GM19099 (cell line): Measurements from ENCODE around the gene TJAP1.
A peak's percentile ranks its signal among the peaks of the same experiment; 100 is the strongest.

Experiments
- POLR2A ChIP-seq: IDR thresholded peaks from 3 replicates; pipeline ENCODE4 v1.6.1; 2011; ENCODE audit warnings: low read depth; ENCODE audit not compliant: insufficient read length; ENCODE audit errors: extremely low read depth

The TJAP1 gene, protein sequence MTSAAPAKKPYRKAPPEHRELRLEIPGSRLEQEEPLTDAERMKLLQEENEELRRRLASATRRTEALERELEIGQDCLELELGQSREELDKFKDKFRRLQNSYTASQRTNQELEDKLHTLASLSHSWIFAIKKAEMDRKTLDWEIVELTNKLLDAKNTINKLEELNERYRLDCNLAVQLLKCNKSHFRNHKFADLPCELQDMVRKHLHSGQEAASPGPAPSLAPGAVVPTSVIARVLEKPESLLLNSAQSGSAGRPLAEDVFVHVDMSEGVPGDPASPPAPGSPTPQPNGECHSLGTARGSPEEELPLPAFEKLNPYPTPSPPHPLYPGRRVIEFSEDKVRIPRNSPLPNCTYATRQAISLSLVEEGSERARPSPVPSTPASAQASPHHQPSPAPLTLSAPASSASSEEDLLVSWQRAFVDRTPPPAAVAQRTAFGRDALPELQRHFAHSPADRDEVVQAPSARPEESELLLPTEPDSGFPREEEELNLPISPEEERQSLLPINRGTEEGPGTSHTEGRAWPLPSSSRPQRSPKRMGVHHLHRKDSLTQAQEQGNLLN

DNA sequence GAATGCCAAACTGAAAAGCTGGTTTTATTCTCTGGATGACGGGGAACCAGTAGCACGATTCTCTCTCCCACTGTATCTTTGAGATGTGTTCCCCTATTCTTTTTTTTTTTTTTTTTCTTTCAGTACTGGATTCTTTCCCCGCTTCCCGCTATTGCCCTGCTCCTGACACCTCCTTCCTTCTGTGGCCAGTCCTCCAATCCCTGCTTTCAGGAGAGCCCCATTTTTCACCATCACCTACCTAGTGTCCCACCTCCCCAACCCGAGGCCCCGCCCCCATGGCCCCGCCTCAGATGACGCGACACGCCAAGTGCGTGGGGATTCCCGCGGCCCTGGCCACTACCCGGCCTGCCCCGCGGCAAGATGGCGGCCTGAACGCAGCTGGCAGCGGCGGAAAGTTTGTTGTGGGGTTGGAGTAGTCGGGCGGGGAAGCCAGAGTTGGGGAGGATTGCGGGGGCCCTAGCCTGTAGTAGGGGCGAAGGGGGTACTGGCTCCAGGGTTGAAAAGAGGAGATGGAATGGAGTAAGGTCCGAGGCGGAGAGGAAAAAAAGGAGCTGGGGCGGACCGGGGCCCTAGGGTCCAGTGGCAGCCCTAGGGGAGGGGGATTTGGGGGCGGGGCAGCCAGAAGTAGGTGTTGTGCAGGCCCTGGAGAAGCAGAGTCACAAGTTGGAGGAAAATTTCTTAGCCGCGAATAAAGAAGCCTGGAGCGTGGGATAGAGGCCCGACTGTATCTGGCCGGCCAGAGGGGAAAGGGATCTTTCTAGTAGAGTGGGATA is at the start of gene TJAP1:
TSS of gene TJAP1 (plus strand) at position 336 of the 773 bp plus-strand sequence. CDS start 21,432 bp downstream, outside the sequence.
- peak; percentile 92 for TF ChIP-seq POLR2A

DNA sequence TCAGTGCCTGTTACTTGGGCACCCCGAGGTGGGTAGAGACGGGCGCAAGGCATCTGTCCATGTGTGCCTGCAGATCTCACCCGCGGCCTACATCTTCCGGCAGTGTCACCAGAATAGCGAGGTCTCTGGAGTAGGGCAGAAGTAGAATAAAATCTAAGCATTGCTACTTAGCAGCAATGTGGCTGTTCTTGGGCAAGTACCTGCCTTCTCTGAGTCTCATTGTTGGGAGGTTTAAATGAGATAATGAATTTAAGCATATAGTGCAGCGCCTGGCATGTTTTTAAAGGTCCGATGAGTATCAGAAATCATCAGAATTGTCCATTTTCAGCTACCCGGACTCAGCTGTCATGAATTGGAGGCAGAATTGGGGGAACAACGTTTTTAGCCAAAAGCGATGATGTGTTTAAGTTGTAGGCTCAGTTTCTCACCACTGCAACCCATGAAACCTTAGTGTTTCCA is 49.2 kb upstream of the TJAP1 start:
- no peak for TF ChIP-seq POLR2A

DNA sequence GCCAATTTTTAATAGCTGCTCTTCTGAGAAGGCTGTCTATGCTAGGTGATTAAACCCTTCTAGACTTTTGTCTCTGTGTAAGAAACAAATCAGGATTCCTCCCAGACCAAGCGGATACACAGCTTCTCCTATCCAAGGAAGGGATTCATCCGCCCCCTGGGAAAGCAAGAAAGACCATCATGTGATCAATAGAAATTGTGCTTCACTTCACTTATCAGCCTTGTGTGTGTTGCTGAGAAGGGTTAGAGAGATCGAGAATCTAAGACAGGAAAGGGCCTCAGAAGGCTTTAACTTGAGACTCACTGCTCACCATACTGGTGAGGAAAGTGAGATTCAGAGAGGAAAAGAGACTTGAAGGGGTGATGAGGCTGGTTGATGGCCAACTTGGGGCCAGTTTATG is 48.5 kb upstream of the TJAP1 start:
- TF ChIP-seq POLR2A, result no peak

DNA sequence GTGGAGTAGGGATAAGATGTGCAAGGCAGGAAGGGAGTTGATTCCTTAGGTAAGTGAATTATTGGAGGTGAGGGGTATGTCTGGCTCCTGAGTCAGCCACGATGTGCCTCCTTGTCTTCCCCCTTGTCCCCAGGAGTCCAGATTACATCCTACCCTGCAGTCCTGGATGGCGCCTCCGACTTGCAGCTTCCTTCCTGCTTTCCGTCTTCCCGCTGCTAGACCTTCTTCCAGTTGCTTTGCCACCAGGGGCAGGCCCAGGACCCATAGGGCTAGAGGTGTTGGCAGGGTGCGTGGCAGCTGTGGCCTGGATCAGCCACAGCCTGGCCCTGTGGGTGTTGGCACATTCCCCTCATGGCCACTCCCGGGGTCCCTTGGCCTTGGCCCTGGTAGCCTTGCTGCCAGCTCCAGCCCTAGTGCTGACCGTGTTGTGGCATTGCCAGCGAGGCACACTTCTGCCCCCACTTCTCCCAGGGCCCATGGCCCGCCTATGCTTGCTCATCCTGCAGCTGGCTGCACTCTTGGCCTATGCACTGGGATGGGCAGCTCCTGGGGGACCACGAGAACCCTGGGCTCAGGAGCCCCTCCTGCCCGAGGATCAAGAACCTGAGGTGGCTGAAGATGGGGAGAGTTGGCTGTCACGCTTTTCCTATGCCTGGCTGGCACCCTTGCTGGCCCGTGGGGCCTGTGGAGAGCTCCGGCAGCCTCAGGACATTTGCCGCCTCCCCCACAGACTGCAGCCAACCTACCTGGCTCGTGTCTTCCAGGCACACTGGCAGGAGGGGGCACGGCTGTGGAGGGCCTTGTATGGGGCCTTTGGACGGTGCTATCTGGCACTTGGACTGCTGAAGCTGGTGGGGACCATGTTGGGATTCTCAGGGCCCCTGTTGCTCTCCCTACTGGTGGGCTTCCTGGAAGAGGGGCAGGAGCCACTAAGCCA is 45.1 kb upstream of the TJAP1 start:
- no peak for TF ChIP-seq POLR2A

DNA sequence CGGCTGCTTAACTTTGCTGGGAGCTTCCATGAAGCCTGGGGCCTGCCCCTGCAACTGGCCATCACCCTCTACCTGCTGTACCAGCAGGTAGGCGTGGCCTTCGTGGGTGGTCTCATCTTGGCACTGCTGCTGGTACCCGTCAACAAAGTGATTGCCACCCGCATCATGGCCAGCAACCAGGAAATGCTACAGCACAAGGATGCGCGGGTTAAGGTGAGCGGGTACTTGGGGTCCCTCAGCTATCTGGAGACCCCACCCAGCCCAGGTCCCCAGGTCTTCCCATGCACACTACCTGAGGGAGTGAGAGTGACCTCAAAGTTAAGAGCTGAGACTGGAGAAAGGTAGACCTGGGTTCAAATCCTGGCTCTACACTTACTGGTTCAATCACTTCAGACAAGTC is 44.2 kb upstream of the TJAP1 start:
- no peak for TF ChIP-seq POLR2A

DNA sequence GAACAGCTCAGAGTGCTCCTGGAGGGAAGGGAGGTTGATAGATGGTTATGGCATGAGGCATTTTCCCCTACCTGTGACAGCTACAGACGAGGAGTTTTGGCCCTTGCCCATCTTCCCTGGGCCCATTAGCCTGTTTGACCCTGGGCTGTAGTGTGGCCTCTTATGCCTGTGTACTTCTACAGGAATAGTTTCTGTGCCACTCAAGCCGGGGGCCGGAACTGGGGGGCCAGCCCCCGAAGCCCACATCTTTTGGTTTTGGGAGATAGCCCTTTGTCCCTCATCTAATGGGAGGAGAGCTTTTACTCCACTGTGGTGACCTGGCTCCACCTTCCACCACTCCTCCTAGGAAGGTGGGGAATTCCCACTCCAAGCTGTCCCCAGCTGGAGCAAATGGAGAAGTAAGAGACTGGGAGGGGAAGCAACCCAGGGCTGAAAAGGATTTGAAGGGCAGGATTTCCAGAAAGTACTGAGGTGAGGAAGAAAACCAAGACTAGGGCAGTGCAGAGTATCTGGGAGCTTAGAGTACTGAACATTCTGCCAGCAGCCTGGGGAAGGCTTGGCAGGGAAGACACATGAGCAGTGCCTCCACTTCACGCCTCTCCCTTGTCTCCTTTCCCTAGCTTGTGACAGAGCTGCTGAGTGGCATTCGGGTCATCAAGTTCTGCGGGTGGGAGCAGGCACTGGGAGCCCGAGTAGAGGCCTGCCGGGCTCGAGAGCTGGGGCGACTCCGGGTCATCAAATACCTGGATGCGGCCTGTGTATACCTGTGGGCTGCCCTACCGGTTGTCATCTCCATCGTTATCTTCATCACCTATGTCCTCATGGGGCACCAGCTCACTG is 43.1 kb upstream of the TJAP1 start:
- TF ChIP-seq POLR2A, result no peak

DNA sequence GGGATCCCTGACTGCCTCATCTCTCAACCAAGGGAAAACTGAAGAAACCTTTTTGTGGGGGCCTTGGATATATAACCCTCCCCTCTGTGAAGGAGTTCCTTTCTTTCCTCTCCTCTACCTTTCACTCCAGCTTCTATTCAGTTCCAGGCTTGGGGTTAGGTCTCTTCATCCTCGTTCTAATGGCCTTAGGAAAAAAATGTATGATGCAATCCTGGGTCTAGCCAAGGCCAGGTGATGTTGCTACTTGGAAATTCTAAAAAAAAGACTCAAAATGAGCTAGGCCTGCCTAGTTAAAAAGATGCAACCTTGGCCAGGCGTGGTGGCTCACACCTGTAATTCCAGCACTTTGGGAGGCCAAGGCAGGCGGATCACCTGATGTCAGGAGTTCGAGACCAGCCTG is 42.4 kb upstream of the TJAP1 start:
- TF ChIP-seq POLR2A, result no peak

DNA sequence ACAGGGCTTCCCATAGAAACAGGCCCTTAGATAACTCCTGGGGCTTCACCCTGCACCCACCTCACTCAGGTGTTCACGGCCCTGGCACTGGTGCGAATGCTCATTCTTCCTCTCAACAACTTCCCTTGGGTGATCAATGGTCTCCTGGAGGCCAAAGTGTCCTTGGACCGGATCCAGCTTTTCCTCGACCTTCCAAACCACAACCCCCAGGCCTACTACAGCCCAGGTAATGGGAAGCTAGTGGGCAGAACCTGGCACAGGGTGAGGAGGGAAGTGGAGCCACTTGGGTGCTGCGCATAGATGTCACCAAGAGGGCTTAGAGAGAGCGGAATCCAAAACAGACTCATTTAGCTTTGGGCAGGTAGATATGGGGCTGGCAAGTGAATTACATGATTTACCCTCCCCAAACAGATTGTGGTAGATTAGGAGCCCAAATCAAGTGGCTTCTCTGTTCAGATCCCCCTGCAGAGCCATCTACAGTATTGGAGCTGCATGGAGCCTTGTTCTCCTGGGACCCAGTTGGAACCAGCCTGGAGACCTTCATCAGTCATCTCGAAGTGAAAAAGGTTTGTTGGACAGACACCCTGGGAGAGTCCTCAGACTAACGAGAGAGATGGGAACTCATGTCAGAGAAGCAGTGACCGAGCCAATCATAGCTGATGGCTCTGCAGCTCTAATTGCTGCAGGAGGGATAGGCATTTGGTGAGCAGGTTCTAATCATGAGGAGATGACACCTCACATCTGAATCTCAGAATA is 41.5 kb upstream of the TJAP1 start:
- no peak for TF ChIP-seq POLR2A

DNA sequence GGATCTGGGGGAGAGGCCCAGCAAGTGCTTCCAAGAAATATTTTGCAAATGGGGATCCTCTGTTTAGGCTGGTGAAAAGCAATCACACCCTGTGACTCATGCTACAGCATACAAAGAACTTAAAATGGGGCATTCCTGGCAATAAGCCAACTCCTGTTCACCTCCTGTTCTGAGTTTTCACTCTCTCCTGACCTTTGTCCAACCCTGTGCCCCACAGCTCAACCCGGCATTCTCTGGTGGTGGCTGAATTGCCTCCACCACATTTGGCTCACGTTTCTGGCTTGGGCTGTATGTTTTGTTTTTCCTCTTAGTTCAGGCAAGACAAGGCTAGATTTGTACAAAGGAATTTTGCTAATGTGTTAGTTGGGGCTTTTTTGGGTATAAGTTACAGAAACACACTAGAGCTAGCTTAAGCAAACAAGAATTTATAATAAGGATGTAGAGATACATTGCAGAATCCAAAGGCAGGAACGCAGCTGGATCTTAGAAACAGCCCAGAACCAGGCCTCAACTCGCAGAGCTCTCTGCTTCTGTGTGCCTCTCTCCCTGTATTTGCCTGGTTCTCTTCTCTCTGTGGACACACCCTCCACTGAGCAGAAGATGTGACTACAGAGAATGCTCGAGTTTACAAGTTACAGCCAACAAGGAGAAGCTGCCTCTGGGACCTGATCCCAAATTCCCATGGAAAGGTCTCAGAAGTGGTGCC is 40.6 kb upstream of the TJAP1 start:
- no peak for TF ChIP-seq POLR2A

DNA sequence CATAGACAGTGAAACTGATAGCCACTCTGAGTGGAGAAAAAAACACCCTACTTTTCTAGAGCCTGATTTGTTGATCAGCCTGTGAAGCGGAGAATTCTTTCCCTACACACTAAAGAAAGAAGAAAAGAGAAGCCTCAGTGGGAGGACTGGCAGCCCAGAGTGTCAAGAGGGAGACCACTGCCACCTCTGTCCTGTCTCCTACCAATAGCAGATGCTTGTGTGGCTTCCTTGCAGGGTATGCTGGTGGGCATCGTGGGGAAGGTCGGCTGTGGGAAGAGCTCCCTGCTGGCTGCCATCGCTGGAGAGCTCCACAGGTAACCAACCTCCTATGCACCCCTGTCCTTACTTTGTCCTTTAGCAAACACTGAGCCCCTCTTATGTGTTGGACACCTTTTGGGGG is 39.7 kb upstream of the TJAP1 start:
- no peak for TF ChIP-seq POLR2A

DNA sequence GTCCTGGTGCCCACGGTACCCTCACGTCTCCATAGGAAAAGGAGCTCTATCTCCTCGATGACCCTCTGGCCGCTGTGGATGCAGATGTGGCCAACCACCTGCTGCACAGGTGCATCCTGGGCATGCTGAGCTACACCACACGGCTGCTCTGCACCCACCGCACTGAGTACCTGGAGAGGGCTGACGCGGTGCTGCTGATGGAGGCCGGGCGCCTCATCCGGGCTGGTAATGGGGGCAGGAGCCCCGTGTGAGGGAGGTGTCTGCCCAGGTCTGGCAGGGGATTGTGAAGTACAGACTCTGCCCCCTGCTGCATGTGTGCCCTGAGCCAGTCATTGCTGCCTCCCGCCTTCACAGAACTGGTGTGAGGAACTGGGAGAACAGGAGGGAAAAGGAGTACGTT is 34.4 kb upstream of the TJAP1 start:
- no peak for TF ChIP-seq POLR2A

DNA sequence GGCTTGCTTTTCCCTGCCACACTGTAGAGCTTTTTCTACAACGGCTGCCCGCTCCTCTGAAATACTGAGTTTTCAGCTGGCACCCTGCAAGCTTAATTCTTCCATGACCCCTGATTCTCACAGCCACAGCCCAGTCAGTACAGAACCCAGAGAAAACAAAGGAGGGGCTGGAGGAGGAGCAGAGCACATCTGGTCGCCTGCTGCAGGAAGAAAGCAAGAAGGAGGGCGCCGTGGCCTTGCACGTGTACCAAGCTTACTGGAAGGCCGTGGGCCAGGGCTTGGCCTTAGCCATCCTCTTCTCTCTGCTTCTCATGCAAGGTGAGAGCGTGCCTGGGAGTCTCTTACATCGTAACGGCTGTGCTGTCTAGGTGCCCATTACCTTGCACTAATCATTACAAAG is 33.3 kb upstream of the TJAP1 start:
- TF ChIP-seq POLR2A, result no peak

DNA sequence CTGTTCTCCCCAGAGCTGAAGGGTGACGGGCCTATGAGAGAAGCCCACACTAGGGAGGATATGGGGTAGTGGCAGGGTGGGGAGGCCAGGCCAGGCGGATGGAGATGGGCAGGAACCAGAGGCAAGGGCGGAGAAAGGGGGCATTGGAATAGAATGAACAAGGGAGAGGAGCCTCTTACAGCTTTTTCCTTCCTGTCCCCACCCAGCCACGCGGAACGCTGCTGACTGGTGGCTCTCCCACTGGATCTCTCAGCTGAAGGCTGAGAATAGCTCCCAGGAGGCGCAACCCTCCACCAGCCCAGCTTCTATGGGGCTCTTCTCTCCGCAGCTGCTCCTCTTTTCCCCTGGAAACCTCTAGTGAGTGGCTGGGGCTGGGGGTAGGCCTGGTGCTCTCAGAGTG is 32.8 kb upstream of the TJAP1 start:
- no peak for TF ChIP-seq POLR2A

DNA sequence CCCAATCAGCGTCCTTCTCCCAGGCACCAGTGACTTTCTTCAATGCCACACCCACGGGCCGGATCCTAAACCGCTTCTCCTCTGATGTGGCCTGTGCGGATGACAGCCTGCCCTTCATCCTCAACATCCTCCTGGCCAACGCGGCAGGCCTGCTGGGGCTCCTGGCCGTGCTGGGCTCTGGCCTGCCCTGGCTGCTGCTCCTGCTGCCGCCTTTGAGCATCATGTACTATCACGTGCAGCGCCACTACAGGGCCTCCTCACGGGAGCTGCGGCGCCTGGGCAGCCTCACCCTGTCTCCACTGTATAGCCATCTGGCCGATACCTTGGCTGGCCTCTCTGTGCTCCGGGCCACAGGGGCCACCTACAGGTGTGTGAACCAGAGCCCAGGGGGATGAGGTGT is 31.8 kb upstream of the TJAP1 start:
- TF ChIP-seq POLR2A, result no peak
